Measurements from ENCODE around the gene COMMD10. TPM values are rescaled to one million over a fixed set of nuclear protein-coding genes. Genes with fewer than 3 reads are reported as not detected.

Gene COMMD10
- total and polyA plus RNA-seq, 2 experiments from 2014 or later: 26.0 to 38.9 TPM

DNA sequence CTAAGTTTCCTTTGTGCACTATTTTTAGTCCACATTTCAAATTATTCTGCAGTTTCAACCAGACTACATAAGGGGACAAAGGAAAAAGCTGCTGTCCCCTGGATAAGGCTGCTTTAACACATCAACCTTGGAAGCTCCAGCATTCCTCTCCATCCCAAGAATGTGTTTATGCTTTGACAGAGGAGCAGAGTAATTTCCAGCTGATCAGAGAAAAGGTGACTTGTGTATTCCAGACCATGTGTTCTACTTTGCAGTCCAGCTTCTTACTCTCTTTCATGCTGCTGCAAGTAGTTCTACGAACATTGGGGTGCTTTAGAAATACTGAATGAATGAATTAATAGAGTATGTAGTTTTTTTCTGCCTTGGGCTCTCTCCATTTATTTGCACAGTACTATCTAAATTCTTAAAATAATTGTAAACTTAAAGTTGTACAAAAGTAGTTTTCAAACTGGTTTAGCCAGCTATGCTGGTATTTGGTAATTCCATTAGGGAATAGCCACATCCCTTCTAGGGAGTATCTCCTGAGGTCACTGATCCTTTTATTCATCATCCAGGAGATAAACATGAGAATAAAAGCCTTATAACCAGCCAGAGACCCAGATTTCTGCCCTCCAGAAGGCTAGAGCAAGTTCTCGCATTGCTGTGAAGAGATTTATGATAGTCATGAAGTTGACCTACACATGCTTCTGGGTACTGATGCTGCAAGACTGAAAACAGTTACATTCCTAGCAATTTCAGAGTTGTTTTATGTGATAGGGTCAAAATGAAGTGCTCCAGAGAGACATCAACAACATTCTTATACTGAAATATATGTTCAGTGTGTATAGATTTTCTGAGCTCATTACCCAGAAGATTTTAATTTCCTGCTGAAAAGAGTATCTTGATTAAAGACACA is 215.2 kb downstream of the COMMD10 start:
- Histone ChIP-seq H3K27me3 (replicated peaks; ENCODE audit: insufficient read depth) (no peaks in the 10 kb centered on the region), H3K79me2 (ENCODE audit: insufficient read depth) (no peaks in the 10 kb centered on the region), H3K27ac (no peak overlapping the region), H3K9me3 (ENCODE audit: low read depth) (no peaks in the 10 kb centered on the region), H4K20me1 (ENCODE audit: insufficient read depth) (no peaks in the 10 kb centered on the region), H3K9ac (no peak overlapping the region), H3K4me3 (no peak overlapping the region), H3K4me1 (ENCODE audit: insufficient read depth) (no peaks in the 10 kb centered on the region), H3F3A (ENCODE audit: insufficient read depth) (no peaks in the 10 kb centered on the region), H3K9me2 (ENCODE audit: insufficient read depth) (no peaks in the 10 kb centered on the region), H2AFZ (no peak overlapping the region), H3K4me2 (ENCODE audit: unreplicated experiment) (no peak overlapping the region), H3K36me3 (ENCODE audit: low read depth) (peaks cover 3% of the 10 kb centered on the region; the same call in 1 of the 2 replicates)
- WGBS, 2 experiments (ENCODE audit: low coverage in 1 of 2, low lambda C conversion rate in 2 of 2, missing lambda C conversion rate in 2 of 2): 95% methylated on average over 2 of the region's 2 CpGs
- in situ Hi-C loops (cut with MboI): no loop called here
- TF ChIP-seq EZH2 (IDR thresholded peaks at IDR 0.05; ENCODE audit: insufficient read depth, poor library complexity, severe bottlenecking) (no peak), EZH2phosphoT487 (IDR thresholded peaks at IDR 0.05; ENCODE audit: insufficient read depth, low read depth) (no peak)
- no peak for DNase-seq

- H2AFZ ChIP-seq: no peak overlapping the region
- WGBS, 2 experiments (ENCODE audit: low coverage in 1 of 2, low lambda C conversion rate in 2 of 2, missing lambda C conversion rate in 2 of 2): 88 to 97% methylated on average over 1 of the region's 1 CpG
- no peak overlapping the region for H3K4me2 ChIP-seq (ENCODE audit: unreplicated experiment)
- H3K27me3 ChIP-seq (replicated peaks; ENCODE audit: insufficient read depth): no peaks in the 10 kb centered on the region
- H3K4me3 ChIP-seq: no peak overlapping the region
- H3K9me2 ChIP-seq (ENCODE audit: insufficient read depth): no peaks in the 10 kb centered on the region
- in situ Hi-C loops (cut with MboI): no loop called here
- H3F3A ChIP-seq (ENCODE audit: insufficient read depth): no peaks in the 10 kb centered on the region
- H3K27ac ChIP-seq: no peak overlapping the region
- no peaks in the 10 kb centered on the region for H4K20me1 ChIP-seq (ENCODE audit: insufficient read depth)
- H3K36me3 ChIP-seq (ENCODE audit: low read depth): peaks cover 3% of the 10 kb centered on the region
- no peaks in the 10 kb centered on the region for H3K4me1 ChIP-seq (ENCODE audit: insufficient read depth)
- no peaks in the 10 kb centered on the region for H3K79me2 ChIP-seq (ENCODE audit: insufficient read depth)
- TF ChIP-seq EZH2 (IDR thresholded peaks at IDR 0.05; ENCODE audit: insufficient read depth, poor library complexity, severe bottlenecking): no peak
- no peak for TF ChIP-seq EZH2phosphoT487 (IDR thresholded peaks at IDR 0.05; ENCODE audit: insufficient read depth, low read depth)
- H3K9ac ChIP-seq: no peak overlapping the region
- DNase-seq: no peak
- H3K9me3 ChIP-seq (ENCODE audit: low read depth): no peaks in the 10 kb centered on the region
Observed at GRCh38 chr5:116301110-116301509, 216.3 kb downstream of the COMMD10 start.

DNA sequence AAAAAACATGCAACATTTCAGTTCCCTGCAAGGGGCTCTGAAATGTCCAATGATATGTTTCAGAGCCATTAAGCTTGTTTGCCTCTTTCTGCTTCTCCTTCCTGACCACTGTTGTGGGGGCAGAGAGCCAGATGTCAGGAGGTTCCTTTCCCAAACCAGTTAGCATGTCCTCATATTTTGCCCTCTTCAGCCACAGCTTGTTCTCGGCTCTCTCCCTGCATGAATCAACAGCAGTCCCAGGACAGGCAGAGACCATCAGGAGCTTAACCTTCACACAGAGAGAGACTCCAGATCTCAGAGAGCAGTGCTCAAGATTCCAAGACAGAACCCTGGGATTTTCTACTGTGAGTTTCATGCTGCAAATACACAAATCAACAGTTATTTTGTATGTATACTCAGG is 218.5 kb downstream of the COMMD10 start:
- Histone ChIP-seq H3K4me3 (no peak overlapping the region), H3K79me2 (ENCODE audit: insufficient read depth) (no peaks in the 10 kb centered on the region), H4K20me1 (ENCODE audit: insufficient read depth) (no peaks in the 10 kb centered on the region), H3K9me2 (ENCODE audit: insufficient read depth) (no peaks in the 10 kb centered on the region), H3K4me2 (ENCODE audit: unreplicated experiment) (no peak overlapping the region), H3K9me3 (ENCODE audit: low read depth) (no peaks in the 10 kb centered on the region), H3K27me3 (replicated peaks; ENCODE audit: insufficient read depth) (no peaks in the 10 kb centered on the region), H3K9ac (no peak overlapping the region), H3K36me3 (ENCODE audit: low read depth) (no peaks in the 10 kb centered on the region; the same call in 1 of the 2 replicates), H3K4me1 (ENCODE audit: insufficient read depth) (no peaks in the 10 kb centered on the region), H2AFZ (no peak overlapping the region), H3F3A (ENCODE audit: insufficient read depth) (no peaks in the 10 kb centered on the region), H3K27ac (no peak overlapping the region)
- in situ Hi-C loops (cut with MboI): no loop called here
- DNase-seq: no peak
- WGBS, 2 experiments (ENCODE audit: low coverage in 1 of 2, low lambda C conversion rate in 2 of 2, missing lambda C conversion rate in 2 of 2): 92 to 100% methylated on average over 1 of the region's 1 CpG
- TF ChIP-seq EZH2 (IDR thresholded peaks at IDR 0.05; ENCODE audit: insufficient read depth, poor library complexity, severe bottlenecking) (no peak), EZH2phosphoT487 (IDR thresholded peaks at IDR 0.05; ENCODE audit: insufficient read depth, low read depth) (no peak)

DNA sequence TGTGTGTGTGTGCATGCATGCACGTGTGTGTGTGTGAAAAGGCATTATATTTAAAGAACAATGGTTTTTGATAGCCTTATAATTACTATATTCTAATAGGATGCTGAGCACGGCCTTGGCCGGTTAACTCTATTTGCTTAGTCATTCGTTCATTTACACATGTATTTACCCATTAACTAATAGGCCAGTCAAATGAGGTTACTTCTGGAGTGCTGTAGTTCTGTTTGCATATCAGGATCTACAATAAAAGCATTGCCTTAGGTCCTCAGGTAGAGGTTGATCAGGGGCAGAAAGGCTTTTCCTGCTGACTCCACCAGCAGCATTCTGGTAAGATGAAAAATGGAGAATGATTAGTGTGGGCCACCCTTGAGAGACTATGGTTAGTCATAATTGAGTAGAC is 219.0 kb downstream of the COMMD10 start:
- Histone ChIP-seq H3K9me2 (ENCODE audit: insufficient read depth) (no peaks in the 10 kb centered on the region), H2AFZ (no peak overlapping the region), H3F3A (ENCODE audit: insufficient read depth) (no peaks in the 10 kb centered on the region), H3K9ac (no peak overlapping the region), H3K36me3 (ENCODE audit: low read depth) (no peaks in the 10 kb centered on the region; the same call in 1 of the 2 replicates), H4K20me1 (ENCODE audit: insufficient read depth) (no peaks in the 10 kb centered on the region), H3K9me3 (ENCODE audit: low read depth) (no peaks in the 10 kb centered on the region), H3K4me2 (ENCODE audit: unreplicated experiment) (no peak overlapping the region), H3K27me3 (replicated peaks; ENCODE audit: insufficient read depth) (no peaks in the 10 kb centered on the region), H3K79me2 (ENCODE audit: insufficient read depth) (no peaks in the 10 kb centered on the region), H3K4me3 (no peak overlapping the region), H3K27ac (no peak overlapping the region), H3K4me1 (ENCODE audit: insufficient read depth) (no peaks in the 10 kb centered on the region)
- no peak for TF ChIP-seq EZH2phosphoT487 (IDR thresholded peaks at IDR 0.05; ENCODE audit: insufficient read depth, low read depth)
- TF ChIP-seq EZH2 (IDR thresholded peaks at IDR 0.05; ENCODE audit: insufficient read depth, poor library complexity, severe bottlenecking): no peak
- in situ Hi-C loops (cut with MboI): no loop called here
- no peak for DNase-seq
- WGBS, 2 experiments (ENCODE audit: low coverage in 1 of 2, low lambda C conversion rate in 2 of 2, missing lambda C conversion rate in 2 of 2): 96 to 98% methylated on average over 4 of the region's 4 CpGs

All from GM23248 (cell line).